ENCODE measurements around the gene NPL.

Gene NPL

GRCh38 chr1:182789138-182790076, at the start of gene NPL (continued):
- TF ChIP-seq ZNF2 (tag by site-specific recombination; IDR thresholded peaks at IDR 0.05): peak; percentile 92
- TF ChIP-seq ZNF530 (tag by site-specific recombination; IDR thresholded peaks at IDR 0.05; ENCODE audit: low read depth): no peak
- TF ChIP-seq ZNF623 (tag by site-specific recombination; IDR thresholded peaks at IDR 0.05): no peak
- no peak for TF ChIP-seq ZNF202 (tag by site-specific recombination; IDR thresholded peaks at IDR 0.05; ENCODE audit: borderline replicate concordance)
- TF ChIP-seq KLF9 (tag by site-specific recombination; IDR thresholded peaks at IDR 0.05; ENCODE audit: low read depth): 0 out of 2 replicates have a peak, but pooled peaks have one; percentile 26
- TF ChIP-seq, protein P1, sequence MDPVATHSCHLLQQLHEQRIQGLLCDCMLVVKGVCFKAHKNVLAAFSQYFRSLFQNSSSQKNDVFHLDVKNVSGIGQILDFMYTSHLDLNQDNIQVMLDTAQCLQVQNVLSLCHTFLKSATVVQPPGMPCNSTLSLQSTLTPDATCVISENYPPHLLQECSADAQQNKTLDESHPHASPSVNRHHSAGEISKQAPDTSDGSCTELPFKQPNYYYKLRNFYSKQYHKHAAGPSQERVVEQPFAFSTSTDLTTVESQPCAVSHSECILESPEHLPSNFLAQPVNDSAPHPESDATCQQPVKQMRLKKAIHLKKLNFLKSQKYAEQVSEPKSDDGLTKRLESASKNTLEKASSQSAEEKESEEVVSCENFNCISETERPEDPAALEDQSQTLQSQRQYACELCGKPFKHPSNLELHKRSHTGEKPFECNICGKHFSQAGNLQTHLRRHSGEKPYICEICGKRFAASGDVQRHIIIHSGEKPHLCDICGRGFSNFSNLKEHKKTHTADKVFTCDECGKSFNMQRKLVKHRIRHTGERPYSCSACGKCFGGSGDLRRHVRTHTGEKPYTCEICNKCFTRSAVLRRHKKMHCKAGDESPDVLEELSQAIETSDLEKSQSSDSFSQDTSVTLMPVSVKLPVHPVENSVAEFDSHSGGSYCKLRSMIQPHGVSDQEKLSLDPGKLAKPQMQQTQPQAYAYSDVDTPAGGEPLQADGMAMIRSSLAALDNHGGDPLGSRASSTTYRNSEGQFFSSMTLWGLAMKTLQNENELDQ (tag by site-specific recombination; IDR thresholded peaks at IDR 0.05; ENCODE audit: low read depth): no peak
- TF ChIP-seq HOXC10 (CRISPR knock-in tag; IDR thresholded peaks at IDR 0.05): no peak
- TF ChIP-seq ZNF133 (tag by site-specific recombination; IDR thresholded peaks at IDR 0.05): peak; percentile 10; the same call in 1 of the 2 replicates
- no peak for TF ChIP-seq ZNF626 (tag by site-specific recombination; IDR thresholded peaks at IDR 0.05)
- no peak for TF ChIP-seq ZNF248 (tag by site-specific recombination; IDR thresholded peaks at IDR 0.05)
- 0 out of 2 replicates have a peak, but pooled peaks have one; percentile 19 for TF ChIP-seq ZNF121 (tag by site-specific recombination; IDR thresholded peaks at IDR 0.05)
- no peak for TF ChIP-seq ZNF433 (tag by site-specific recombination; IDR thresholded peaks at IDR 0.05; ENCODE audit: low read depth)
- TF ChIP-seq REST (tag by site-specific recombination; IDR thresholded peaks at IDR 0.05): no peak
- TF ChIP-seq ZNF610 (tag by site-specific recombination; IDR thresholded peaks at IDR 0.05; ENCODE audit: borderline replicate concordance): peak; percentile 84; the same call in 1 of the 2 replicates
- peak; percentile 23; the same call in 1 of the 2 replicates for TF ChIP-seq ZNF37A (tag by site-specific recombination; IDR thresholded peaks at IDR 0.05)
- peak; percentile 54 for TF ChIP-seq SP7 (tag by site-specific recombination; IDR thresholded peaks at IDR 0.05)
- 0 out of 2 replicates have a peak, but pooled peaks have one; percentile 11 for TF ChIP-seq ZNF146 (tag by site-specific recombination; IDR thresholded peaks at IDR 0.05)
- peak; percentile 50; the same call in 1 of the 2 replicates for TF ChIP-seq ZFP37 (tag by site-specific recombination; IDR thresholded peaks at IDR 0.05)
- no peak for TF ChIP-seq ZNF791 (tag by site-specific recombination; IDR thresholded peaks at IDR 0.05)
- no peak for TF ChIP-seq ZBTB10 (tag by site-specific recombination; IDR thresholded peaks at IDR 0.05)
- TF ChIP-seq BCL11B (tag by site-specific recombination; IDR thresholded peaks at IDR 0.05; ENCODE audit: low read depth): no peak
- TF ChIP-seq ZNF76 (tag by site-specific recombination; IDR thresholded peaks at IDR 0.05; ENCODE audit: borderline replicate concordance, low read depth): peak; percentile 87; the same call in 1 of the 2 replicates
- no peak for TF ChIP-seq ZNF621 (tag by site-specific recombination; IDR thresholded peaks at IDR 0.05)
- TF ChIP-seq ZNF501 (tag by site-specific recombination; IDR thresholded peaks at IDR 0.05): peak; percentile 61; the same call in 1 of the 2 replicates
- TF ChIP-seq ZNF585B (tag by site-specific recombination; IDR thresholded peaks at IDR 0.05): peak; percentile 18; the same call in 1 of the 2 replicates
- TF ChIP-seq ZBTB20 (tag by site-specific recombination; IDR thresholded peaks at IDR 0.05): peak; percentile 98
- TF ChIP-seq ZNF555 (tag by site-specific recombination; conservative IDR thresholded peaks at IDR 0.05): no peak
- peak; percentile 44; the same call in 1 of the 2 replicates for TF ChIP-seq ZNF596 (tag by site-specific recombination; IDR thresholded peaks at IDR 0.05)
- no peak for TF ChIP-seq ZNF157 (tag by site-specific recombination; IDR thresholded peaks at IDR 0.05)
- TF ChIP-seq ZNF677 (tag by site-specific recombination; IDR thresholded peaks at IDR 0.05): no peak
- 0 out of 2 replicates have a peak, but pooled peaks have one; percentile 17 for TF ChIP-seq WT1 (tag by site-specific recombination; IDR thresholded peaks at IDR 0.05)
- no peak for TF ChIP-seq ZBTB48 (tag by site-specific recombination; IDR thresholded peaks at IDR 0.05)

Data from HEK293 (cell line).